HFF-Myc (cell line): ENCODE data around the gene IGFBP2.

ENCODE experiments used
- DNase-seq: peaks from one replicate; pipeline ENCODE4 v3.0.0-alpha.2; 2011; ENCODE audit warnings: low read depth; ENCODE audit errors: extremely low read depth
- H3K4me3 ChIP-seq: replicated peaks from 2 replicates; pipeline ENCODE4 v1.5.1; 2011; ENCODE audit warnings: low read depth, mild to moderate bottlenecking, control low read depth, low read length
- CTCF ChIP-seq: IDR thresholded peaks from 2 replicates; pipeline ENCODE4 v1.5.1; 2012; ENCODE audit warnings: mild to moderate bottlenecking, low read depth, low read length, control low read depth; ENCODE audit errors: missing control alignments

Gene IGFBP2

GRCh38 chr2:216632346-216632951, 771 bp upstream of the IGFBP2 start:
- no peak for TF ChIP-seq CTCF
- peak overlapping the region; percentile 44 for H3K4me3 ChIP-seq
- DNase-seq = no peak

GRCh38 chr2:216633616-216634369, 573 bp downstream of the IGFBP2 start:
- TF ChIP-seq CTCF = no peak
- no peak for DNase-seq
- H3K4me3 ChIP-seq = peak overlapping the region; percentile 78

- peak overlapping the region; percentile 78 for H3K4me3 ChIP-seq
- TF ChIP-seq CTCF = no peak
- no peak for DNase-seq
Measured at GRCh38 chr2:216634370-216635148, 1.3 kb downstream of the IGFBP2 start.

GRCh38 chr2:216635171-216635570, 2.0 kb downstream of the IGFBP2 start:
- no peak for TF ChIP-seq CTCF
- peak overlapping the region; percentile 78 for H3K4me3 ChIP-seq
- DNase-seq = no peak

- H3K4me3 ChIP-seq = peak overlapping the region; percentile 78
- TF ChIP-seq CTCF = no peak
- DNase-seq = no peak
Measured at GRCh38 chr2:216635701-216636550, 2.7 kb downstream of the IGFBP2 start.

GRCh38 chr2:216636551-216637450, 3.6 kb downstream of the IGFBP2 start:
- peak overlapping the region; percentile 78 for H3K4me3 ChIP-seq
- DNase-seq = peak; percentile 65
- TF ChIP-seq CTCF = no peak
